GM21367 (cell line): ENCODE data around the gene CLEC10A.

Source experiments
- ATAC-seq: cut with Tn5 transposase; IDR thresholded peaks from one replicate; pipeline ENCODE4 v1.9.1; 2021; ENCODE audit not compliant: unreplicated experiment

Gene CLEC10A

GRCh38 chr17:7042501-7043181 is 37.4 kb downstream of the CLEC10A start:
- no peak for ATAC-seq

GRCh38 chr17:7041607-7042500 is 38.2 kb downstream of the CLEC10A start:
- no peak for ATAC-seq

- ATAC-seq: no peak
Observed at GRCh38 chr17:7039832-7040231, 40.2 kb downstream of the CLEC10A start.

GRCh38 chr17:7038025-7038862 is 41.8 kb downstream of the CLEC10A start:
- ATAC-seq: no peak

- ATAC-seq: peak; percentile 72
Observed at GRCh38 chr17:7035591-7036368, 44.3 kb downstream of the CLEC10A start, which contains the start of gene SLC16A13. Gene SLC16A13, plus strand, starts transcription at chr17:7036015. Its CDS starts 368 bp downstream, at chr17:7036383.

GRCh38 chr17:7034955-7035590 is 45.0 kb downstream of the CLEC10A start:
- peak; percentile 27 for ATAC-seq

GRCh38 chr17:7029659-7030058 is 50.4 kb downstream of the CLEC10A start:
- ATAC-seq: no peak

- ATAC-seq: no peak
Observed at GRCh38 chr17:7029096-7029495, 51.0 kb downstream of the CLEC10A start.

- no peak for ATAC-seq
Observed at GRCh38 chr17:7027335-7027734, 52.7 kb downstream of the CLEC10A start.

- no peak for ATAC-seq
Observed at GRCh38 chr17:7026471-7027115, 53.5 kb downstream of the CLEC10A start.

- ATAC-seq: no peak
Observed at GRCh38 chr17:7025245-7025644, 54.8 kb downstream of the CLEC10A start.
